Dedifferentiated amniotic fluid mesenchymal stem cell (primary cell): Measurements from ENCODE around the gene SLIT1.

Experiments
- DNase-seq: peaks from one replicate; pipeline ENCODE4 v3.0.0-alpha.2; 2016; ENCODE audit errors: extremely low spot score

SLIT1 gene

GRCh38 chr10:97063271-97063982 lies 122.3 kb downstream of the SLIT1 start:
- no peak for DNase-seq

- no peak for DNase-seq
Observed at GRCh38 chr10:97062456-97062855, 123.3 kb downstream of the SLIT1 start.

GRCh38 chr10:97062046-97062445 lies 123.7 kb downstream of the SLIT1 start:
- no peak for DNase-seq

- no peak for DNase-seq
Observed at GRCh38 chr10:97061423-97061822, 124.3 kb downstream of the SLIT1 start.

GRCh38 chr10:97060441-97061084 lies 125.2 kb downstream of the SLIT1 start:
- DNase-seq, result no peak

- DNase-seq, result no peak
Observed at GRCh38 chr10:97059872-97060205, 125.9 kb downstream of the SLIT1 start.

GRCh38 chr10:97059006-97059871 lies 126.5 kb downstream of the SLIT1 start:
- no peak for DNase-seq

- no peak for DNase-seq
Observed at GRCh38 chr10:97058521-97058920, 127.2 kb downstream of the SLIT1 start.

GRCh38 chr10:97057491-97058235 lies 128.1 kb downstream of the SLIT1 start:
- DNase-seq, result no peak

- DNase-seq, result no peak
Observed at GRCh38 chr10:97056003-97056630, 129.6 kb downstream of the SLIT1 start.

GRCh38 chr10:97053276-97053675 lies 132.5 kb downstream of the SLIT1 start:
- no peak for DNase-seq

GRCh38 chr10:97050956-97051496 lies 134.7 kb downstream of the SLIT1 start:
- DNase-seq, result no peak

- DNase-seq, result no peak
Observed at GRCh38 chr10:97050205-97050745, 135.5 kb downstream of the SLIT1 start.

GRCh38 chr10:97049670-97050069 lies 136.1 kb downstream of the SLIT1 start:
- no peak for DNase-seq

- DNase-seq, result no peak
Observed at GRCh38 chr10:97048649-97049427, 136.9 kb downstream of the SLIT1 start.

GRCh38 chr10:97047788-97048187 lies 138.0 kb downstream of the SLIT1 start:
- DNase-seq, result no peak

GRCh38 chr10:97047083-97047736 lies 138.5 kb downstream of the SLIT1 start:
- DNase-seq, result no peak

GRCh38 chr10:97046456-97047082 lies 139.2 kb downstream of the SLIT1 start:
- no peak for DNase-seq

- DNase-seq, result no peak
Observed at GRCh38 chr10:97043563-97043855, 142.2 kb downstream of the SLIT1 start.
